Skeletal muscle tissue (tissue), 4 donors: Measurements from ENCODE around the gene ALOX5. TPM values are rescaled to one million over a fixed set of nuclear protein-coding genes. Genes with fewer than 3 reads are reported as not detected.

Experiments
- H3K27ac ChIP-seq: one replicate; pipeline ENCODE4 v1.7.0; 2013; ENCODE audit warnings: mild to moderate bottlenecking, low read depth, low read length, inconsistent platforms
- H3K27me3 ChIP-seq, 3 donors: one replicate each; pipeline ENCODE4 v1.7.0; 2013; ENCODE audit warnings: low read length in 3 of 3; ENCODE audit not compliant: control insufficient read depth in 3 of 3, insufficient read depth in 3 of 3
- H3K36me3 ChIP-seq, 3 donors: one replicate each; pipeline ENCODE4 v1.7.0; 2013; ENCODE audit warnings: low read length in 3 of 3; ENCODE audit not compliant: control insufficient read depth in 3 of 3, insufficient read depth in 3 of 3
- H3K4me1 ChIP-seq, 3 donors: one replicate each; pipeline ENCODE4 v1.7.0; 2013; ENCODE audit warnings: low read length in 3 of 3, mild to moderate bottlenecking in 3 of 3; ENCODE audit not compliant: control insufficient read depth in 3 of 3, insufficient read depth in 3 of 3
- H3K4me3 ChIP-seq, 3 donors: one replicate each; pipeline ENCODE4 v1.7.0; 2013; ENCODE audit warnings: low read length in 3 of 3
- H3K9ac ChIP-seq, 3 donors: one replicate each; pipeline ENCODE4 v1.7.0; 2013; ENCODE audit warnings: low read length in 3 of 3, mild to moderate bottlenecking in 3 of 3, moderate library complexity in 2 of 3, low read depth in 1 of 3
- H3K9me3 ChIP-seq, 3 donors: one replicate each; pipeline ENCODE4 v1.7.0; 2013; ENCODE audit warnings: low read length in 3 of 3; ENCODE audit not compliant: control insufficient read depth in 3 of 3
- total RNA-seq: library from RNA; depleted of rRNA; stranded (reverse); fragments of >200 nt; gene quantifications from one replicate; pipeline ENCODE4 v1.2.3, GENCODE V29; 2014
- donor health status: Osteomylitis.

ALOX5 gene
- total RNA-seq, 1 donor from 2014 or later: 3.1 TPM

GRCh38 chr10:45451407-45451806 lies 77.4 kb downstream of the ALOX5 start:
- Histone ChIP-seq H3K27me3 (no peaks in the 10 kb centered on the region), H3K27ac (no peak overlapping the region)

GRCh38 chr10:45452268-45452667 lies 78.3 kb downstream of the ALOX5 start:
- Histone ChIP-seq H3K4me3 (no peak overlapping the region), H3K36me3 (peaks cover under 1 to 6% (median 5%) of the 10 kb centered on the region in 3 donors), H3K9me3 (no peaks in the 10 kb centered on the region), H3K4me1 (peaks cover 8 to 14% (median 13%) of the 10 kb centered on the region in 3 donors), H3K27me3 (no peaks in the 10 kb centered on the region), H3K27ac (no peak overlapping the region), H3K9ac (no peak overlapping the region)

More at GRCh38 chr10:45451407-45451806, 77.4 kb downstream of the ALOX5 start:
- peaks cover 0 to 6% (median 4%) of the 10 kb centered on the region in 3 donors for H3K36me3 ChIP-seq
- no peak overlapping the region for H3K9ac ChIP-seq
- H3K4me3 ChIP-seq: no peak overlapping the region
- H3K9me3 ChIP-seq: no peaks in the 10 kb centered on the region
- peaks cover 8 to 14% (median 13%) of the 10 kb centered on the region in 3 donors for H3K4me1 ChIP-seq

DNA sequence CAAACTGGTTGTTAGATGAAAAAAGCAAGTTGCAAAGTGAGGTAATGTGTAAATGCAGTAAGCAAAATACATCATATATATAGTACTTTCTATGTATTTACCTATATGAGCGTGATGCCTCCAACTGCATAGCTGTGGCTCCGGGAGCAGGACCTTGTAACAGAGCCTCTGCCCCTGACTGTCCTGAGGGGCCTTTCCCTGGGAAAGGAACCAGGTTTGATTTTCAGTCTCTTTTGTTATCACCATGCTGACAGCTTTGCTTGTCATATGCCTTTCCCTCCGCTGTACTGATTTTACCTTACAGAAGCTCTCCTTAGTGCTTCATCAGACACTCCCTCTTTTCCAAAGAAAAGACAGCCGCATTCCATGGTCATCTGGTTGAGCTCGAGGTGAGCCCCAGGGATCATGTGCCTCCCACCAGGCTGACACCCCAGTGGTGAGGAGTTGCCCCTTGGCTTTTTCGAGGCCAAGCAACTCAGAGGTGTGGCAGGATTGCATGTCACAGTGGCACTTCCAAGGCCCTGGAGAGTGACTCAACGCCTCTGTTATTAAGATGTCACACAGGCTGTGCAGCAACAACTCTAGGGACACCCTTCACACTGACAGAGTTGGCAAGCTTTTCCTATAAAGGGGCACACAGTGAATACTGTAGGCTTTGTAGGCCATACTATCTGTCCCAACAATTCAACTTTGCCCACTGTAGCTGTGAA lies 78.9 kb downstream of the ALOX5 start:
- H3K27me3 ChIP-seq: no peaks in the 10 kb centered on the region
- no peaks in the 10 kb centered on the region for H3K9me3 ChIP-seq
- no peak overlapping the region for H3K4me3 ChIP-seq
- H3K9ac ChIP-seq: no peak overlapping the region
- H3K4me1 ChIP-seq: peaks cover 8 to 14% (median 13%) of the 10 kb centered on the region in 3 donors
- H3K27ac ChIP-seq: no peak overlapping the region
- peaks cover 7 to 9% (median 9%) of the 10 kb centered on the region in 3 donors for H3K36me3 ChIP-seq

GRCh38 chr10:45453639-45454255 lies 79.7 kb downstream of the ALOX5 start:
- Histone ChIP-seq H3K4me3 (no peak overlapping the region), H3K27ac (no peak overlapping the region), H3K4me1 (peaks cover 8 to 14% (median 13%) of the 10 kb centered on the region in 3 donors), H3K27me3 (no peaks in the 10 kb centered on the region), H3K9me3 (no peaks in the 10 kb centered on the region), H3K36me3 (peaks cover 12 to 16% (median 13%) of the 10 kb centered on the region in 3 donors), H3K9ac (peak overlapping the region in 2 of 3 donors; percentile 21 to 26)

- peaks cover 17 to 20% (median 18%) of the 10 kb centered on the region in 3 donors for H3K36me3 ChIP-seq
- H3K4me1 ChIP-seq: peaks cover 8 to 14% (median 13%) of the 10 kb centered on the region in 3 donors
- H3K27ac ChIP-seq: no peak overlapping the region
- H3K9me3 ChIP-seq: no peaks in the 10 kb centered on the region
- no peaks in the 10 kb centered on the region for H3K27me3 ChIP-seq
- H3K9ac ChIP-seq: peak overlapping the region in 2 of 3 donors; percentile 21 to 26
- H3K4me3 ChIP-seq: no peak overlapping the region
Measured at GRCh38 chr10:45454262-45454661, 80.2 kb downstream of the ALOX5 start.

GRCh38 chr10:45454859-45455258 lies 80.8 kb downstream of the ALOX5 start:
- peaks cover 20 to 24% (median 22%) of the 10 kb centered on the region in 3 donors for H3K36me3 ChIP-seq
- no peak overlapping the region for H3K27ac ChIP-seq
- peaks cover 8 to 14% (median 13%) of the 10 kb centered on the region in 3 donors for H3K4me1 ChIP-seq
- peak overlapping the region in 1 of 3 donors; percentile 36 for H3K9ac ChIP-seq
- H3K4me3 ChIP-seq: no peak overlapping the region
- no peaks in the 10 kb centered on the region for H3K27me3 ChIP-seq
- H3K9me3 ChIP-seq: no peaks in the 10 kb centered on the region

- Histone ChIP-seq H3K27ac (no peak overlapping the region), H3K4me3 (no peak overlapping the region), H3K27me3 (no peaks in the 10 kb centered on the region), H3K9ac (no peak overlapping the region), H3K9me3 (no peaks in the 10 kb centered on the region), H3K36me3 (peaks cover 22 to 33% (median 27%) of the 10 kb centered on the region in 3 donors), H3K4me1 (peaks cover 8 to 14% (median 13%) of the 10 kb centered on the region in 3 donors)
Measured at GRCh38 chr10:45456233-45456632, 82.2 kb downstream of the ALOX5 start.

GRCh38 chr10:45456822-45457221 lies 82.8 kb downstream of the ALOX5 start:
- H3K27me3 ChIP-seq: no peaks in the 10 kb centered on the region
- H3K4me3 ChIP-seq: no peak overlapping the region
- peaks cover 8 to 14% (median 13%) of the 10 kb centered on the region in 3 donors for H3K4me1 ChIP-seq
- no peak overlapping the region for H3K9ac ChIP-seq
- no peak overlapping the region for H3K27ac ChIP-seq
- peaks cover 22 to 33% (median 28%) of the 10 kb centered on the region in 3 donors for H3K36me3 ChIP-seq
- no peaks in the 10 kb centered on the region for H3K9me3 ChIP-seq

GRCh38 chr10:45457487-45457886 lies 83.5 kb downstream of the ALOX5 start:
- H3K27ac ChIP-seq: no peak overlapping the region
- peaks cover 8 to 14% (median 13%) of the 10 kb centered on the region in 3 donors for H3K4me1 ChIP-seq
- H3K36me3 ChIP-seq: peaks cover 22 to 33% (median 28%) of the 10 kb centered on the region in 3 donors
- H3K4me3 ChIP-seq: no peak overlapping the region
- no peaks in the 10 kb centered on the region for H3K9me3 ChIP-seq
- H3K9ac ChIP-seq: no peak overlapping the region
- no peaks in the 10 kb centered on the region for H3K27me3 ChIP-seq
